GM18951 (cell line): ENCODE data around the gene TRMT61B.

Experiments
- POLR2A ChIP-seq: IDR thresholded peaks from 4 replicates; pipeline ENCODE4 v1.6.1; 2011; ENCODE audit warnings: mild to moderate bottlenecking; ENCODE audit not compliant: insufficient read length, insufficient read depth; ENCODE audit errors: extremely low read depth
- in situ Hi-C: fragments of 300-500 bp; cut with MboI; formaldehyde crosslinking; loops from one replicate; pipeline ENCODE4 v1.12.0; 2022; ENCODE audit warnings: low sequenced_read_pairs, mixed read lengths, inconsistent platforms; ENCODE audit not compliant: unreplicated experiment

TRMT61B gene

DNA sequence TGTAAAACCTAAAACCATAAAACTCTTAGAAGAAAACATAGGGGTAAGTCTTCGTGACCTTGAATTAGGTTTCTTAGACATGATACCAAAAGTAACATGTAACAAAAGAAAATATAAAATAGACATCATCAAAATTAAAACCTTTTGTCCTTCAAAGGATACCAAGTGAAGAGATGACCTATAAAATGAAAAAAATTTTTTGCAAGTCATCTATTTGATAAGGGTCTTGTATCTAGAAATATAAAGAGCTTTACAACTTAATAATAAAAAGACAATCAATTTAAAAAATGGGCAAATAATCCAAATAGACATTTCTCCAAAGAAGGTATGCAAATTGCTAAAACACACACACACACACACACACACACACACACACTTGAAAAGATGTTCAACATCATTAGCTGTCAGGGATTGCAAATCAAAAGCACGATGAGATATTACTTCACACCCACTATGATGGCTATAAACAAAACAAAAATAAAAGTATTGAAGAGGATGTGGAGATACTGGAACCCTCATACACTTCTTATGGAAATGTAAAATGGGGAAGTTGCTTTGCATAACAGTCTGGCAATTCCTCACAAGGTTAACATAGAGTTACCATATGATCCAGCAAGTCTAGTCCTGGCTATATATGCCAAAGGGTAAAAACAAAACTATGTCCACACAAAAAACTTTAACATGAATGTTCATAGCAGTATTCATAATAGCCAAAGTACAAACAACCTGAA, 36.2 kb downstream of the TRMT61B start:
- no peak for TF ChIP-seq POLR2A
- in situ Hi-C loops: no loop called here

DNA sequence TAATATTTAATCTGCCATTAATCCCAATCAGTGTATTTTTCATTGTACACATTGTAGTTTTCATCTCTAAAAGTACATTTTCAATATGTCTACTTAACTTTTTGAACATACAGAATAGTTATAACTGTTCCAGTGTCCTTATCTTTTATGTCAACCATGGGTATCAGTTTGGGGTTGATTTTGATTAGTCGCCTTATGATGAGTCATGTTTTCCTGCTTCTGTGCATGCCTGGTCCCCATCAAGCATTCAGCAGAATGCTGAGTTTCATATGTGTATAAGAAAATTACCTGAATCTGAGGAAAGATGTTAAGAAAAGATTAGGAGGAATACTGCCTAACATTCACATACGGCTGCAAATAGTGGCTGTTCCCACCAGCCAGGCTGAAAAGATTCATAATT, 41.7 kb downstream of the TRMT61B start:
- no peak for TF ChIP-seq POLR2A
- in situ Hi-C loops: no loop called here

DNA sequence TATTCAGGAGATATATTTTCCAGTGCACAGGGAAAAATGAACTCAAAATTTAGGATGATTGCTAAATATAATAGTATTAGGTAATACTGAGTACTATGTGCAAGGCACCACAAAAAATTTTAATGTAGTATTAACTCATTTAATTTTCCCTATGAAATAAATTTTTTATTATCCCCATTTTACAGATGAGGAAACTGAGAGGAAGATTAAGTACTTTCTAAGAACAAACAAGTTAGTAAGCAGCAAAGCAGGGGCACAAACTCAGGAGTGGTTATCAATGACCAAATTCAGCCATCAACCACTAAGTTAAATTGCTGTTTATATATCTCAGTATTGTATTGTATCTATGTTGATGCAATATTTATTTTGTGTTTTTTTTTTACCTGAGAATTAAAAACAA, 45.2 kb downstream of the TRMT61B start:
- in situ Hi-C loops: no loop called here
- TF ChIP-seq POLR2A: no peak

- in situ Hi-C loops: no loop called here
- no peak for TF ChIP-seq POLR2A
Measured at GRCh38 chr2:28824207-28824606, 45.9 kb downstream of the TRMT61B start.

GRCh38 chr2:28822036-28822435, 48.1 kb downstream of the TRMT61B start:
- in situ Hi-C loops: no loop called here
- no peak for TF ChIP-seq POLR2A

GRCh38 chr2:28821295-28821958, 48.7 kb downstream of the TRMT61B start:
- TF ChIP-seq POLR2A: no peak
- in situ Hi-C loops: no loop called here

GRCh38 chr2:28818053-28818452, 52.1 kb downstream of the TRMT61B start:
- in situ Hi-C loops: no loop called here
- no peak for TF ChIP-seq POLR2A

- TF ChIP-seq POLR2A: no peak
- in situ Hi-C loops: no loop called here
Measured at GRCh38 chr2:28810384-28811285, 59.5 kb downstream of the TRMT61B start, which contains the start of gene SPDYA. Gene SPDYA (plus strand): TSS chr2:28810834. CDS start chr2:28816015, 5,181 bp downstream.

DNA sequence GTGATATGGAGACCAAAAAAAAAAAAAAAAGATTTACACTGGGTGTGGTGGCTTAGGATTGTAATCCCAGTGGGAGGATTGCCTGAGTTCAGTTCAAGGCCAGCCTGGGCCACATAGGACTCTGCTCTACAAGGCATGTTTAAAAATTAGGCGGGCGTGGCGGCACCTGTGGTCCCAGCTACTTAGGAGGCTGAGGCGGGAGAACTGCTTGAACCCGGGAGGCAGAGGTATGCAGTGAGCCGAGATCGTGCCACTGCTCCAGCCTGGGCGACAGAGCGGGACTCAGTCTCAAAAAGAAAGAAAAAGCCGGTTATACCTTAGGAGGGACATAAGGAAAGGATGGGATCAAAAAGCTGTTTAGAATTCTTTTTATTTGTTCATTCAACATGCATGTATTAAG, 60.2 kb downstream of the TRMT61B start:
- in situ Hi-C loops: no loop called here
- TF ChIP-seq POLR2A: no peak

DNA sequence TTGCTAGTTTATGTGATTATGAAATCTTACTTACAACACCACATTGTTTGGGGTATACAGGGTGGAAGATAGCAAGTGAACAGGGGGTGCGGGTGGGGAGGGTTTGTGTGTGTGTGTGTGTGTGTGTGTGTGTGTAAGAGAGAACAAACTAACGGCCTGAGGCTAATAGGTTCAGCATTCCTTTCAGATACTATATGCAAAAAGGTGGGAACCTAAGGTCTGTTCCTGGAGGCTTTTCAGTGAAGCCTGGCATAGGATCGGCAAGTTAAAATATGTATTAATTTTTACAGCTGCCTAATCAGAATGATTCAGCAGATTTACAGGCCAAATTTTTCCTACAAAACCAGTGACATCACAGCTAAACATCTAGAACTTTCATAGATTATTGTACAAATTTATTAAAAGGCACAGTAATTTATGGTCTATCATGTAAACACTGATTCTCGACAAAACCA, 67.1 kb downstream of the TRMT61B start:
- in situ Hi-C loops: no loop called here
- no peak for TF ChIP-seq POLR2A

DNA sequence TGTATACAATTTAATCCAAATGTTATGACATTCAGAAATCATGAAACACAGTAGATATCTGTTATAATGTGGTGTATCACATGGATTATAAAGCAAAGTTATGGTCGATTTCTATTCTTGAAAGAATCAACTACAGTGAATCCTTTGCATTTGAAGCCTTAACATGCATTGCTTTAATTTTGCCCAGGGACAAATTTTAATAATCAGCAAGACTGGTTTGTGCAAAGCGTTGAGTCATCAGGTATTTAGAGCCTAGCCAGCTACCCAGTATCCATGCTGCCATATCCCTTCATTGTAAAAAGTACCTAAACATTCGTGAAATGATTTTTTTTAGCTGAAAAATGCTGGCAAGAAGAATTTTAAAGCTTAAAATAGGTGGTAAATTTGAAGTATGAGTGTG, 68.4 kb downstream of the TRMT61B start:
- no peak for TF ChIP-seq POLR2A
- in situ Hi-C loops: no loop called here
